SK-N-SH (cell line): Measurements from ENCODE around the gene MAP1B. TPM values are rescaled to one million over a fixed set of nuclear protein-coding genes. Genes with fewer than 3 reads are reported as not detected.

Experiments used
- CTCF ChIP-seq: fragments of 200-600 bp; sonication (generic); IDR thresholded peaks from 2 replicates; pipeline ENCODE4 v1.6.1; 2017; ENCODE audit warnings: antibody characterized with exemption, mild to moderate bottlenecking, moderate library complexity
- ELF1 ChIP-seq: IDR thresholded peaks from 2 replicates; pipeline ENCODE4 v1.4.0; 2012
- EP300 ChIP-seq, 2 experiments: IDR thresholded peaks; 2 replicates each; pipeline versions ENCODE4 v1.4.0 to v1.6.1; 2012; ENCODE audit warnings: borderline replicate concordance in 1 of 2, low read depth in 1 of 2, low read length in 1 of 2
- EZH2phosphoT487 ChIP-seq: fragments of 200-600 bp; sonication (generic); IDR thresholded peaks from 2 replicates; pipeline ENCODE4 v1.6.1; 2017; ENCODE audit warnings: low read depth, mixed run types, mild to moderate bottlenecking, antibody characterized with exemption, moderate library complexity, borderline replicate concordance
- FOSL2 ChIP-seq: IDR thresholded peaks from 2 replicates; pipeline ENCODE4 v1.4.0; 2012; ENCODE audit warnings: low read depth, mild to moderate bottlenecking, moderate library complexity, borderline replicate concordance
- GABPA ChIP-seq: IDR thresholded peaks from 2 replicates; pipeline ENCODE4 v1.4.0; 2012; ENCODE audit warnings: low read depth, mild to moderate bottlenecking
- GATA2 ChIP-seq: sonication (generic); formaldehyde crosslinking; IDR thresholded peaks from 2 replicates; pipeline ENCODE4 v1.5.0; 2020; ENCODE audit warnings: mild to moderate bottlenecking, missing genetic modification reagents
- NFIC ChIP-seq: IDR thresholded peaks from 2 replicates; pipeline ENCODE4 v1.4.0; 2012; ENCODE audit warnings: borderline replicate concordance
- NRF1 ChIP-seq: IDR thresholded peaks from 2 replicates; pipeline ENCODE4 v1.6.1; 2012; ENCODE audit warnings: low read depth, mild to moderate bottlenecking, low read length
- POLR2AphosphoS5 ChIP-seq: IDR thresholded peaks from 2 replicates; pipeline ENCODE4 v1.6.1; 2012; ENCODE audit warnings: low read depth, low read length
- REST ChIP-seq: IDR thresholded peaks from 2 replicates; pipeline ENCODE4 v1.6.1; 2012; ENCODE audit warnings: mild to moderate bottlenecking, low read depth, low read length, moderate library complexity
- RFX5 ChIP-seq: IDR thresholded peaks from 2 replicates; pipeline ENCODE4 v1.6.1; 2012; ENCODE audit warnings: mild to moderate bottlenecking, improper control_type of control experiment, low read length
- TAF1 ChIP-seq: IDR thresholded peaks from 2 replicates; pipeline ENCODE4 v1.6.1; 2012; ENCODE audit warnings: low read depth, mild to moderate bottlenecking, low read length, moderate library complexity, borderline replicate concordance
- TCF12 ChIP-seq: IDR thresholded peaks from 2 replicates; pipeline ENCODE4 v1.4.0; 2012
- TEAD4 ChIP-seq: IDR thresholded peaks from 2 replicates; pipeline ENCODE4 v1.4.0; 2012; ENCODE audit warnings: mild to moderate bottlenecking, borderline replicate concordance; ENCODE audit not compliant: insufficient read depth
- USF1 ChIP-seq: IDR thresholded peaks from 2 replicates; pipeline ENCODE4 v1.4.0; 2012; ENCODE audit warnings: low read depth, borderline replicate concordance
- USF2 ChIP-seq: fragments of 150-350 bp; IDR thresholded peaks from 2 replicates; pipeline ENCODE4 v1.6.1; 2017; ENCODE audit warnings: antibody characterized with exemption, low read length, low read depth, borderline replicate concordance
- YY1 ChIP-seq: IDR thresholded peaks from 2 replicates; pipeline ENCODE4 v1.4.0; 2012; ENCODE audit warnings: low read depth, mild to moderate bottlenecking
- polyA plus RNA-seq, 3 experiments: library from polyadenylated mRNA; depleted of rRNA; stranded (reverse); fragments of >200 nt; gene quantifications; 2 replicates each; pipeline ENCODE4 v1.2.3, GENCODE V29; 2012

MAP1B gene
- polyA plus RNA-seq, 1 of the 3 experiments (the other 2 are of a cell fraction): 47.5 TPM

GRCh38 chr5:72179028-72179815 is 71.9 kb downstream of the MAP1B start (continued):
- no peak for TF ChIP-seq CTCF
- TF ChIP-seq RFX5: no peak
- no peak for TF ChIP-seq USF2
- TF ChIP-seq GATA2: no peak
- TF ChIP-seq TAF1: no peak
- TF ChIP-seq TEAD4: peak; percentile 95
- TF ChIP-seq NFIC: peak; percentile 97
- TF ChIP-seq USF1: 0 out of 2 replicates have a peak, but pooled peaks have one; percentile 25
- peak; percentile 81 for TF ChIP-seq FOSL2
- peak; percentile 39; the same call in 1 of the 2 replicates for TF ChIP-seq REST
- TF ChIP-seq ELF1: no peak
- TF ChIP-seq EP300 (IDR thresholded peaks at IDR 0.05; ENCODE audit: borderline replicate concordance in 1 of 2, low read depth in 1 of 2, low read length in 1 of 2): peak in 1 of 2 experiments; percentile 90; a peak in 1 of 4 replicates
- peak; percentile 89 for TF ChIP-seq TCF12
- TF ChIP-seq GABPA: no peak
- TF ChIP-seq NRF1: no peak
- TF ChIP-seq YY1: no peak; the same call in 1 of the 2 replicates
- TF ChIP-seq POLR2AphosphoS5: no peak; the same call in 1 of the 2 replicates
- no peak for TF ChIP-seq EZH2phosphoT487
